GM12864 (cell line): ENCODE measurements around the gene LPAR4.

Experiments
- DNase-seq: peaks from one replicate; pipeline ENCODE4 v3.0.0-alpha.2; 2011; ENCODE audit warnings: low read depth
- H3K4me3 ChIP-seq: 2 replicates; pipeline ENCODE4 v1.5.1; 2011; ENCODE audit warnings: mild to moderate bottlenecking, low read depth, low read length, control low read depth
- CTCF ChIP-seq: IDR thresholded peaks from 2 replicates; pipeline ENCODE4 v1.5.1; 2011; ENCODE audit warnings: low read depth, mild to moderate bottlenecking, moderate library complexity, low read length, control low read depth, inconsistent platforms; ENCODE audit errors: missing control alignments

LPAR4 gene

GRCh38 chrX:78746496-78746895 is 1.0 kb upstream of the LPAR4 start:
- no peak for DNase-seq
- no peak for TF ChIP-seq CTCF
- H3K4me3 ChIP-seq = no peak overlapping the region

GRCh38 chrX:78747971-78748370 is 451 bp downstream of the LPAR4 start:
- no peak overlapping the region for H3K4me3 ChIP-seq
- no peak for DNase-seq
- TF ChIP-seq CTCF = no peak

GRCh38 chrX:78748846-78749245 is 1.3 kb downstream of the LPAR4 start:
- no peak for TF ChIP-seq CTCF
- no peak for DNase-seq
- H3K4me3 ChIP-seq = no peak overlapping the region

GRCh38 chrX:78753571-78753970 is 6.1 kb downstream of the LPAR4 start:
- no peak for TF ChIP-seq CTCF
- H3K4me3 ChIP-seq = no peak overlapping the region
- no peak for DNase-seq

- no peak overlapping the region for H3K4me3 ChIP-seq
- DNase-seq = peak; percentile 49
- peak; percentile 24 for TF ChIP-seq CTCF
Measured at GRCh38 chrX:78754917-78755316, 7.4 kb downstream of the LPAR4 start.

GRCh38 chrX:78759081-78759480 is 11.6 kb downstream of the LPAR4 start:
- no peak for TF ChIP-seq CTCF
- no peak for DNase-seq
- no peak overlapping the region for H3K4me3 ChIP-seq

GRCh38 chrX:78769101-78769755 is 21.7 kb downstream of the LPAR4 start:
- no peak for DNase-seq
- H3K4me3 ChIP-seq = no peak overlapping the region
- no peak for TF ChIP-seq CTCF
